ENCODE data around the gene TMEM43.

Gene TMEM43

DNA sequence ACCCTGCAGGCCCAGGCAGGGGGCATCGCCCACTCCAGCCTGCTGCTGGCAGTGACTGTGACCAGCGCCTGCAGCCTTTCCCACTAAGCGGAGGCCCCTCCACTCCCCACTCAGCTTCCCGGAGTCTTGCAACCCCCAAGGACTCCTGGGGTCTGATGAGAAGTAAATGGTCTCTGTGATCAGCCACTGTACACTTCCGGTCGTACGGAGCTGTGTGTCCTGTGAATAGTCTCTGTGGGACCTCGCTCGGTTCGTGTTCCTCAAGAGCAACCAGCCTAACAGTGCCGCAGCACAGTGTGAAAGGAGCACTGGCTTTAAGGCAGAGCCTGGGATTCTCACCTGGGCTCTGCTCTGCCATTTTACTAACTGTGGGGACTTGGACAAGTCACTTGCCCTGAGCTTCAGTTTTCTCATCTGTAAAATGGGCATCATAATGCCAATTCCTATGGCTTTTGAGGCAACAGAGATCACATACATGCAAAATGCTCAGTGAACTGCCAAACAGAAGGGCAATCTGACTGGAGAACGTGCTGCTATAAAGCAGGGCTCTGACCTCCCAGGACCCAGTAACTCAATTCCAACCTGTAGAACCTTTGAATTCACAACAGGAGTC lies 26.7 kb downstream of the TMEM43 start:
- DNase-seq (ENCODE audit: low read depth), result no peak

DNA sequence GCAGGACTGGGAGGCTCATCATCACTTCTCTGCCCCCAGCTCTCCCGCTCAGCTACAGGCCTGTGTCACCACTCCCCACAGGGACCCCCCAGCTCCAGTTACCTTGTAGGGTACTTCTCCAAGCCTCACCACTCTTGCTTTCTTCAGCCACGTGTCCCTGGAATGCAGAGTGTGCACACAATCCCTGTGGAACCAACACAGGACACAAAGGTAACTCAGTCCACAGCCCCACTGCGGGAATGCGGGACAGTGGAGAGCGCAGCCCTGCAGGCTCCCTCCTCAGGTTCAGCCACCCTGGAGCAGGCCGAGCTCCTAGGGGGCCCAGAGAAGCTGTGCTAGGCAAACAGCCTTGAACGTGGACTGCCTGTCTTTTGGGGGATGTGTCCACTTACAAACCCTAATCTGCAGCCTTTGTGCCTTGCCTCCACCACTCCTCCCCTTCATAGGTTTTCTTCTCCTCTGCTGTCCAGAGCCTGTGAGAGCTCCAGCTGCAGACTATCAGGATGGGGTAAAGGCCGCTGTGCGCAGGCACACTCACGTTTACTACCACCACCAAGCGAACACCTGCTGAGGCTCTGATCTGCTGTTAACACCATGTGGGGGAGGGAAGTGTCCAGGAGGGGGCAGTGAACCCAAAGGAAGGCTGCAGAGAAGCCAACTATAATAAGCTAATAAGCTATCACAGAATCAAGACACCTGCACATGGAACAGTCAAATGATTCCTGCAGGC lies 27.5 kb downstream of the TMEM43 start:
- no peak for DNase-seq (ENCODE audit: low read depth)

- no peak for DNase-seq (ENCODE audit: low read depth)
Observed at GRCh38 chr3:14152963-14153355, 28.1 kb downstream of the TMEM43 start.

- no peak for DNase-seq (ENCODE audit: low read depth)
Observed at GRCh38 chr3:14153663-14154062, 28.8 kb downstream of the TMEM43 start.

- no peak for DNase-seq (ENCODE audit: low read depth)
Observed at GRCh38 chr3:14154276-14154675, 29.4 kb downstream of the TMEM43 start.

DNA sequence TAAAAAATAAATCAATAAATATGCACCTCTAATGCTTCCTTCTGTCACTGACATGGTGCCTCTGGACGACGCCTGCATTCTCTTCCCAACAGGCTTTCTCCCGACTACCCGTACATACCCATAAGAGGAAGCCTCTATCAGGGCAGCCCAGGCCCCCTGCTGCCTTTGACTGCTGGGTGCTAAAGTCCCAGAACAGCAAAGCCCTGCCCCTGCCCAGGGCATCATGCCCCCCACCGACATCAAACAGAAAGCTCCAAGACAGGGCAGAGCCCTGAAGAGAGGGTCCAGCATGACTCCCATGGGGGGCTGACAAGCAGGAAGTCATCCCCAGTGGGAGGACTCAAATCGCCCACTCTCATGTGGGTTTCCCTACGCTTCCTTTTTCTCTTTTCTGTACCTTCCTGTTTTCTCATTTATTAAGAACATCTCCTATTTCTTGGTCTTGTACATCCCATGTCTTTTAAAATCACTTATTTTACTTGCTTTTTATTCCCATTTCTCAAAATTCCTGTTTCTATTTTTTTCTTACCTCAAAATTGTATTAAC lies 30.1 kb downstream of the TMEM43 start:
- DNase-seq (ENCODE audit: low read depth), result no peak

DNA sequence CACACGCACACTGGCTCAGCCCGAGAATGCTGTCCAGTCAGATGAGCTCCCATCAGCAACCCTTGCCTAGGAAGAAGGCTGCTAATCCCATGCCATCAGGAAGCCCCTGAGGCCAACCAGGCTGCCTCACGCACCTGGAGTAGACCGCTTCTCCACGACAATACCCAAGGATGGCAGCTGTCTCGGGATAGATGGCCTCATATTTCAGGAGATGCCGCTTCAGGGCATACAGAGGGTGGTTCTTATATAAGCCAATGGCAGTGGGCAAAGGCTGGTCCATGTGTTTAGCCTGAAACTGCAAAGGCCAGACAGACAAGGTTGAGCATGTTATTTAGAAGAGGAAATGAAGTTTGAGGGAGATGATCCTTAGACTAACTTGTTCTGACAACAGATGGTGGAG lies 31.3 kb downstream of the TMEM43 start:
- DNase-seq (ENCODE audit: low read depth), result no peak

DNA sequence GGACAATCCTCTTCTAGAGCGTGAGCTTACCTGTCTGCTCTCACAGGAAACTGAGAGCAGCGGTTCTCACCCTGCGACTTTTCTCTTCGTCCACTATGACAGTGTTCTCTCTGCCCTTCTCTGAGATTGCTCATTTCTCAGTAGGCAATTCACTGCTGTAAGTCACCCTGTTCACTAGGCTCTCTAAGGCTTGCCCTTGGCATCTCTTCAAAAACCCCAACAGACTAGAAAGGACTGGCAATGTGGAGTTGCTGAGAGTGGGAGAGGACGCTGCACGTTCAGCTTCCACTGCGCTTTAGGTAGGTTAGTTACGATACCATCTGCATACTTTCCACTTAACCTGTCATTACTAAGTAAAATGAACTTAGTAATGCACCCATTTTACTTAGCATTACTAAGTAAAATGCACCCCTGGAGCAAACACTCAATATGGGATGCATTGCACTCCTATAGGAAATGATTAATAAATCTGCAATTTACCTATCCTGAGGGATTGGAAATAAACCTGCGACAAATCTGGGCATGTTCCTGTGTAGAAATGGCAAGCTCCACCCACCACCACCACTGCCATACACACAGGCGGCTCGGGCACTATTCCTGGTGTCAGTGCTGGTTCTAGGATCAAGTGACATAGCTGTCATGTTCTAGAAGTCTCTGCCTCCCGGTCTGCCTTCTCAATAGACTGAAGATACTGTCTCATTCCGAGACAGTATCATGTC lies 32.1 kb downstream of the TMEM43 start:
- DNase-seq (ENCODE audit: low read depth), result no peak

DNA sequence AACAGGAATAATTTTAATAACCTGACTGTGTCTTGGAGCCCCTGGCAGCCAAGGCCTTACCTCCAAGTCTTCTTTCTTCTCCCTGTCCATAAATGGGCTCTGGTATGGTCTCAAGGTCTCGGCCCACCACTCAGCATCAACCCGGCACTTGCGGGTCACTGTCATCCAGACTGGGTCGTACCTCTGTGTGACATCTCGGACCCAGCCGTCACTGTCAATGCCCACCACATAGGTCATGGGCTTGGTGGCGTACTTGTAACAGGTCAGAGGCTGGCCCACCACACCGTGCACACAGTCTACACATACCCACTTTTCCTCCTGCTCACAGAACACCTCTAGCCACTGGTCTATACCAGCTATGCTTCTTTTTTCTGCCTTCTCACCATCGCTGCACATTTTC lies 33.1 kb downstream of the TMEM43 start:
- DNase-seq (ENCODE audit: low read depth), result no peak

DNA sequence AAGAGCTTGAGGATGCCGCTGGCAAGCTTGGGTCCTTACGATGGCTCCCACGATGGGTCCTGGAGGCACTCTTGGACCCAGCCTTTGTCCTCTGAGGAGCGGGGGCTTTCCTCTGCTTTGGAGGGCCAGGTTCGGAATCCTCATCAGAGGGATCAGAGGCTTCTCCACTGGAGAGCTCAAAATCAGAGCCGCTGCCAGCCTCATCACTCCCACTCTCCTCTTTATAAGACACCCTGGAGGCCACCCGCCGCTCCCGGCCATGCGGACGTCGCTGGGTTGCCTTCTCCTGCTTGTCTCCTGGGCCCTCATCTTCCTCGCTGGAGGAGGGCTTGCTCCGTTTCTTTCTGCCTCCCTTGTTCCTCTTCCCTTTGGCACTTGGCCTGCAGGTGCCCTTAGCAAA lies 33.5 kb downstream of the TMEM43 start:
- DNase-seq (ENCODE audit: low read depth), result no peak

GRCh38 chr3:14159426-14159825 lies 34.6 kb downstream of the TMEM43 start:
- no peak for DNase-seq (ENCODE audit: low read depth)

DNA sequence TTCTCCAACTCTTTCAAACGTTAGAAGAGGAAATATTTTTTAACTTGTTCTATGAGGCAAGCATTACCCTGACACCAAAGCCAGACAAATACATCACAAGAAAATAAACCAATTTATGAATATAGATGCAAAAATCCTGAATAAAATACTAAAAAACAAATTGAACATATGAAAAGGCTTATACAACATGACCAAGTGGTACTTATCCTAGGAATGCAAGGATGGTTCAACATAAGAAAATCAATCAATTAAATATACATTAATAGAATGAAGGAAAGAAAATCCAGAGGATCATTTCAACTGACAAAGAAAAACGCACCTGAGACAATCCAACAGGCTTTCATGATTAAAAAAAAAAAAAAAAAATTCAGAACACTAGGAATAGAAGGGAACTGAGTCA lies 36.4 kb downstream of the TMEM43 start:
- no peak for DNase-seq (ENCODE audit: low read depth)

- no peak for DNase-seq (ENCODE audit: low read depth)
Observed at GRCh38 chr3:14162178-14162577, 37.3 kb downstream of the TMEM43 start.

- no peak for DNase-seq (ENCODE audit: low read depth)
Observed at GRCh38 chr3:14166877-14167603, 42.2 kb downstream of the TMEM43 start.

- DNase-seq (ENCODE audit: low read depth), result no peak
Observed at GRCh38 chr3:14169435-14169834, 44.6 kb downstream of the TMEM43 start.

DNA sequence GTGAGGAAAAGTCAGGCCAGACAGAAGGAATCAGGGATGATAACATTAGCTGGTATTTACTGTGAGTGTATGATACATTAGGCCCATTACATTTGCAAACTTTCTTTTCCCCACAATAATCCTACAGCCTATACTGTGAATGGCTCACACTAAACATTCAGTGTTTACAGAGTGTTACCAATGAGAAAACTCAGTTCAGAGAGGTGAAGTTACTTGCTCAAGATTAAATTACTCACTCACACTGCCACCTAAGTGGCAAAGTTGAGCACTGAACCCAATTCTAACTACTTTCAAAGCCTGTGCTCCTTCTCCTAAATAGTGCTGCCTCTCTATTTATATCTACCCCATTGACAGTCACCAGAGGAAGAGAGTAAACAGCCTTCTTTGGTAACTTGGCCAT lies 45.0 kb downstream of the TMEM43 start:
- DNase-seq (ENCODE audit: low read depth), result no peak

DNA sequence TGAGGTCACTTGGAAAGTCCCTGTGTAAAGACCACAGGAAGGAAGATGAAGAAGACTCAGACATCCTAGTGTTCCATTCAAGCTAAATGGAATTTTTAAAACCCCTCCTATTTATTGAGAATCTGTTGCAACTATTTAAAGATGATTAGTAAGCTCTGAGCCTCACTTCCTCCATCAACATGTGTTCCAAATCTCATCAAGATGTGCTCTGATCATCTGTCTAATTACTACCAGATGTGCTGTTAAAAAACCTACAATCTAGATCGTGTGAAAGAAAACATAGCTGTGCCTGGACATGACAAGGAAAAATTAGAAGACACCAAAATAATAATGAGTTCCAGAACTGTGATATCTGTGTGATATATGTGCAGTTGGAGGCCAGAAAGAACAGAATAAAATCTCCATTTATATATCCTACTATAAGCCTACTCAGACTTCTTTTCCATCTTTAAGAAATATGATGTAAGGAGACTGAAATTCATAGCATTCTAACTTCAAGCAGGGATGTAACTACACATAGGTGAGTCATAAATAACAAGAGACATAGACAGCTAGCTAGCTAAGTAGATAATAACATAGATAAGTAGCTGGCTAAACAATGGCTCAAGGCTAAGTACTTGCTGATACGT lies 45.8 kb downstream of the TMEM43 start:
- DNase-seq (ENCODE audit: low read depth), result peak; percentile 86

DNA sequence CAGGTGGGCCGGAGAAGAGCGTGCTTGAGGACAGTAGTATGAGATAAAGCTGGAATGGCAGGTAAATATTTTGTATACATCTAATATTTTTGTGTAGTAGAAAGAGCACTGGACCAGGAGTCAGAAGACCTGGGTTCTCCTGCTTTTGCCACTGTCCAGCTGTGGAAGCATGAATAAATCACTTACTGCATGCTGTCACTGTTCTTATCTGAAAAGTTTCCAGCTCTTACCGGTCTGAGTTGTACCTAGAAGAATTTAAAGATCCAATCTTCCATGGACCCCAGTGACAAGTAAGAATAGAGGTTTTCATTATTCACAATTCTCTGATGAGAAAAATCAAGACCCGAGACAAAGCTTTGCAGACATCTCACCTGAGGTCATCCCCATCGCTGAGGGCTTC lies 47.6 kb downstream of the TMEM43 start:
- no peak for DNase-seq (ENCODE audit: low read depth)

GRCh38 chr3:14174483-14174882 lies 49.6 kb downstream of the TMEM43 start:
- no peak for DNase-seq (ENCODE audit: low read depth)

DNA sequence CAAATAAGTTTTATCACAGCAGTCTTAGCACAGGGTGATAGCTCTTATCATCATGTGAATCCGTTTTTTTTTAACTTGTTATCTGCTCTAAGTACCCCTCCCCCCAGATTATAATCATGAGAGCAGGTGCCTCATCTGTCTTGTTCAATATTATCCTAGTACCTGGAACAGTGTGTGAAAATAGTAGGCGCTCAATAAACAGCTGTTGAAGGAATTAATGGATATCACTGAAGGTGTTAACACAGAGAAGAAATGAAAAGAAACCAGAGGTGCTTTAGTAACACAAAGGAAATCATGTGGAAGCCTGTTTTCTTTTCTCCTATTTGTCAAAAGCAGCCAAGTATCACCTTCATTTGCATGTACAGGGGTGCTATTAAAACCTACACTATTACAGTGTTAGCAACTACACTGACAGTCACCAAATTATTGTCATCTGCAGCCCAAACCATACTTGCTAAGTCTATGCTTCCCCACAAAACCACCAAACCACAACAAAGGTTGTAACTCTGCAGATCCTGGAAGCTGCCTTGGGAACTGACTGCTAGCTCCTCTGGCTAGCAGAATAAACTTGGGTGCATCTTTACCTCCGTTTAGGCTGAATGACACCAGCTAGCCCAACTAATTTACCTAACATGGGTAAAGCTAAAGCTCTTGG lies 50.7 kb downstream of the TMEM43 start:
- no peak for DNase-seq (ENCODE audit: low read depth)

- no peak for DNase-seq (ENCODE audit: low read depth)
Observed at GRCh38 chr3:14177580-14178246, 52.9 kb downstream of the TMEM43 start.
